Transverse colon (tissue), 4 donors: ENCODE measurements around the gene HLA-G. TPM values are rescaled to one million over a fixed set of nuclear protein-coding genes. Genes with fewer than 3 reads are reported as not detected.

Experiments used
- DNase-seq: peaks from one replicate; pipeline ENCODE4 v3.0.0-alpha.2; 2019
- H3K27ac ChIP-seq, 4 donors: fragments of 200-600 bp; sonication (generic); 2 replicates each; pipeline ENCODE4 v1.5.1; 2016 to 2018; ENCODE audit warnings: inconsistent platforms in 4 of 4
- H3K27me3 ChIP-seq: fragments of 200-600 bp; sonication (generic); 2 replicates; pipeline ENCODE4 v1.5.1; 2017; ENCODE audit warnings: inconsistent platforms
- H3K36me3 ChIP-seq, 4 donors: fragments of 200-600 bp; sonication (generic); 2 replicates each; pipeline ENCODE4 v1.5.1; 2017 to 2019; ENCODE audit warnings: inconsistent platforms in 4 of 4
- H3K4me1 ChIP-seq, 4 donors: fragments of 200-600 bp; sonication (generic); 2 replicates each; pipeline ENCODE4 v1.5.1; 2017 to 2020; ENCODE audit warnings: inconsistent platforms in 4 of 4
- H3K4me3 ChIP-seq, 4 donors: fragments of 200-600 bp; sonication (generic); 1 replicate in 1 of 4; 2 replicates in 3 of 4; pipeline versions ENCODE4 v1.5.1 to v1.6.1; 2017 to 2019; ENCODE audit warnings: inconsistent platforms in 4 of 4
- H3K9me3 ChIP-seq, 2 donors: fragments of 200-600 bp; sonication (generic); 2 replicates each; pipeline ENCODE4 v1.5.1; 2017 to 2019; ENCODE audit warnings: inconsistent platforms in 2 of 2
- EP300 ChIP-seq: sonication (generic); formaldehyde crosslinking; IDR thresholded peaks from one replicate; pipeline ENCODE4 v1.6.1; 2017; ENCODE audit warnings: antibody characterized with exemption, low read depth
- POLR2A ChIP-seq: fragments of 450-650 bp; IDR thresholded peaks from one replicate; pipeline ENCODE4 v1.6.1; 2016; ENCODE audit warnings: antibody characterized with exemption, mild to moderate bottlenecking, moderate library complexity
- POLR2AphosphoS5 ChIP-seq, 3 donors: sonication (generic); formaldehyde crosslinking; IDR thresholded peaks; one replicate each; pipeline ENCODE4 v1.6.1; 2016; ENCODE audit warnings: antibody characterized with exemption in 3 of 3
- WGBS, 2 donors: methylation state at CpG; one replicate each; pipeline ENCODE4 v1.1.5; 2018; ENCODE audit warnings: low coverage in 1 of 2; 5-methylcytosine and 5-hydroxymethylcytosine counted together
- in situ Hi-C, 4 donors: fragments of 200-750 bp; cut with MboI; loops; one replicate each; pipeline versions ENCODE4 v1.15.0 to v1.15.1; 2017; ENCODE audit warnings: low sequenced_read_pairs in 3 of 4, low pct_ligation_motif_present in 1 of 4, low pct_unique_long_range_greater_than_20kb in 1 of 4
- intact Hi-C: fragments of 100-400 bp; cut with DNase I; formaldehyde crosslinking; loops from one replicate; pipeline ENCODE4 v1.15.1; 2023; ENCODE audit warnings: low total_unique reads
- total RNA-seq, 4 donors: library from RNA; depleted of rRNA; stranded (reverse); fragments of >200 nt; gene quantifications; one replicate each; pipeline ENCODE4 v1.1.0, GENCODE V29; 2016
- TF ChIP-seq, protein P1 (sequence below), 5 experiments: fragments of 200-600 bp in 3 of 5; fragments of 450-650 bp in 2 of 5; sonication (generic) in 3 of 5; IDR thresholded peaks; 1 replicate in 2 of 5; 2 replicates in 3 of 5; pipeline ENCODE4 v1.5.1; 2016 to 2017; ENCODE audit warnings: antibody characterized with exemption in 5 of 5, inconsistent platforms in 3 of 5, mild to moderate bottlenecking in 2 of 5, moderate library complexity in 1 of 5

HLA-G gene
- total RNA-seq, 4 donors from 2014 or later = not detected

- DNase-seq = no peak
- no peak overlapping the region for H3K4me3 ChIP-seq
- TF ChIP-seq POLR2A (no peak), POLR2AphosphoS5 (IDR thresholded peaks at IDR 0.05) (no peak), EP300 (no peak)
- TF ChIP-seq, protein P1, sequence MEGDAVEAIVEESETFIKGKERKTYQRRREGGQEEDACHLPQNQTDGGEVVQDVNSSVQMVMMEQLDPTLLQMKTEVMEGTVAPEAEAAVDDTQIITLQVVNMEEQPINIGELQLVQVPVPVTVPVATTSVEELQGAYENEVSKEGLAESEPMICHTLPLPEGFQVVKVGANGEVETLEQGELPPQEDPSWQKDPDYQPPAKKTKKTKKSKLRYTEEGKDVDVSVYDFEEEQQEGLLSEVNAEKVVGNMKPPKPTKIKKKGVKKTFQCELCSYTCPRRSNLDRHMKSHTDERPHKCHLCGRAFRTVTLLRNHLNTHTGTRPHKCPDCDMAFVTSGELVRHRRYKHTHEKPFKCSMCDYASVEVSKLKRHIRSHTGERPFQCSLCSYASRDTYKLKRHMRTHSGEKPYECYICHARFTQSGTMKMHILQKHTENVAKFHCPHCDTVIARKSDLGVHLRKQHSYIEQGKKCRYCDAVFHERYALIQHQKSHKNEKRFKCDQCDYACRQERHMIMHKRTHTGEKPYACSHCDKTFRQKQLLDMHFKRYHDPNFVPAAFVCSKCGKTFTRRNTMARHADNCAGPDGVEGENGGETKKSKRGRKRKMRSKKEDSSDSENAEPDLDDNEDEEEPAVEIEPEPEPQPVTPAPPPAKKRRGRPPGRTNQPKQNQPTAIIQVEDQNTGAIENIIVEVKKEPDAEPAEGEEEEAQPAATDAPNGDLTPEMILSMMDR (IDR thresholded peaks at IDR 0.05) = no peak
- intact Hi-C loops = no loop called here
- H3K4me1 ChIP-seq = peaks cover 0 to 11% (median 10%) of the 10 kb centered on the region in 4 donors
- 80 to 88% methylated on average over 1 of the region's 1 CpG for WGBS, 2 donors
- no peak overlapping the region for H3K27ac ChIP-seq
- H3K9me3 ChIP-seq = no peaks in the 10 kb centered on the region
- peaks cover 53% of the 10 kb centered on the region for H3K27me3 ChIP-seq
- H3K36me3 ChIP-seq = no peaks in the 10 kb centered on the region
- in situ Hi-C loops = loop anchor here in 3 of 4 donors (25.0 kb wide), 2 partner anchors 89 to 114 kb away; partner anchors contain the start of gene HLA-F (in 1 of the 3)
These were observed 1.4 kb upstream of the HLA-G start for GRCh38 chr6:29826271-29826670.

- intact Hi-C loops (no loop called here), in situ Hi-C loops (loop anchor here in 3 of 4 donors (25.0 kb wide), 2 partner anchors 91 to 116 kb away; partner anchors contain the start of gene HLA-F (in 1 of the 3))
- H3K36me3 ChIP-seq = no peaks in the 10 kb centered on the region
- H3K27ac ChIP-seq = no peak overlapping the region
- TF ChIP-seq, protein P1 (IDR thresholded peaks at IDR 0.05) = no peak
- TF ChIP-seq POLR2AphosphoS5 (IDR thresholded peaks at IDR 0.05) (no peak), POLR2A (no peak), EP300 (no peak)
- 41% methylated on average over 26 of the region's 26 CpGs; no CpG with 5 or more reads in 1 of the 2 donors for WGBS, 2 donors
- peaks cover 62% of the 10 kb centered on the region for H3K27me3 ChIP-seq
- no peak for DNase-seq
- H3K9me3 ChIP-seq = no peaks in the 10 kb centered on the region
- peaks cover 0 to 11% (median 10%) of the 10 kb centered on the region in 4 donors for H3K4me1 ChIP-seq
- peak overlapping the region in 2 of 4 donors; percentile 9 to 33 for H3K4me3 ChIP-seq
These were observed 809 bp downstream of the HLA-G start for GRCh38 chr6:29828471-29828797.

- Histone ChIP-seq H3K27ac (no peak overlapping the region), H3K4me1 (peaks cover 0 to 11% (median 10%) of the 10 kb centered on the region in 4 donors), H3K27me3 (peaks cover 74% of the 10 kb centered on the region), H3K9me3 (no peaks in the 10 kb centered on the region), H3K36me3 (no peaks in the 10 kb centered on the region), H3K4me3 (no peak overlapping the region)
- intact Hi-C loops = no loop called here
- 94% methylated on average over 3 of the region's 3 CpGs; no CpG with 5 or more reads in 1 of the 2 donors for WGBS, 2 donors
- in situ Hi-C loops = loop anchor here in 3 of 4 donors (25.0 kb wide), 2 partner anchors 92 to 117 kb away; partner anchors contain the start of gene HLA-F (in 1 of the 3)
- TF ChIP-seq EP300 = no peak
- TF ChIP-seq POLR2AphosphoS5 (IDR thresholded peaks at IDR 0.05) = no peak
- TF ChIP-seq, protein P1 (IDR thresholded peaks at IDR 0.05) = no peak
- no peak for TF ChIP-seq POLR2A
- no peak for DNase-seq
These were observed 2.1 kb downstream of the HLA-G start for GRCh38 chr6:29829766-29830165.

DNA sequence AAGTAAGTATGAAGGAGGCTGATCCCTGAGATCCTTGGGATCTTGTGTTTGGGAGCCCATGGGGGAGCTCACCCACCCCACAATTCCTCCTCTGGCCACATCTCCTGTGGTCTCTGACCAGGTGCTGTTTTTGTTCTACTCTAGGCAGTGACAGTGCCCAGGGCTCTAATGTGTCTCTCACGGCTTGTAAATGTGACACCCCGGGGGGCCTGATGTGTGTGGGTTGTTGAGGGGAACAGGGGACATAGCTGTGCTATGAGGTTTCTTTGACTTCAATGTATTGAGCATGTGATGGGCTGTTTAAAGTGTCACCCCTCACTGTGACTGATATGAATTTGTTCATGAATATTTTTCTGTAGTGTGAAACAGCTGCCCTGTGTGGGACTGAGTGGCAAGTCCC lies 2.8 kb downstream of the HLA-G start:
- Histone ChIP-seq H3K4me1 (peaks cover 0 to 11% (median 10%) of the 10 kb centered on the region in 4 donors), H3K27ac (no peak overlapping the region), H3K4me3 (no peak overlapping the region), H3K36me3 (no peaks in the 10 kb centered on the region), H3K27me3 (peaks cover 80% of the 10 kb centered on the region), H3K9me3 (no peaks in the 10 kb centered on the region)
- TF ChIP-seq POLR2A (no peak), EP300 (no peak), POLR2AphosphoS5 (IDR thresholded peaks at IDR 0.05) (no peak)
- TF ChIP-seq, protein P1 (IDR thresholded peaks at IDR 0.05) = no peak
- in situ Hi-C loops (loop anchor here in 3 of 4 donors (25.0 kb wide), 2 partner anchors 93 to 118 kb away; partner anchors contain the start of gene HLA-F (in 1 of the 3)), intact Hi-C loops (no loop called here)
- 83% methylated on average over 2 of the region's 2 CpGs; no CpG with 5 or more reads in 1 of the 2 donors for WGBS, 2 donors
- DNase-seq = no peak
